Neural cell (in vitro differentiated cells): ENCODE data around the gene RNU5D-1.

ENCODE experiments used
- CTCF ChIP-seq: fragments of 450-650 bp; IDR thresholded peaks from 2 replicates; pipeline ENCODE4 v1.5.1; 2014; ENCODE audit warnings: antibody characterized with exemption, mild to moderate bottlenecking, moderate library complexity; ENCODE audit not compliant: poor library complexity, severe bottlenecking
- EP300 ChIP-seq: fragments of 450-650 bp; conservative IDR thresholded peaks from 2 replicates; pipeline ENCODE4 v1.6.1; 2014; ENCODE audit warnings: antibody characterized with exemption, mild to moderate bottlenecking, moderate library complexity; ENCODE audit not compliant: poor library complexity, severe bottlenecking
- EZH2 ChIP-seq: fragments of 200-600, 300-800 bp; shearing (Covaris generic), sonication (generic); IDR thresholded peaks from 2 replicates; pipeline ENCODE4 v1.6.1; 2014; ENCODE audit warnings: antibody characterized with exemption, low read length, borderline replicate concordance, mild to moderate bottlenecking; ENCODE audit not compliant: insufficient read depth, poor library complexity, severe bottlenecking
- MXI1 ChIP-seq: fragments of 450-650 bp; conservative IDR thresholded peaks from 2 replicates; pipeline ENCODE4 v1.6.1; 2014; ENCODE audit warnings: antibody characterized with exemption, mild to moderate bottlenecking; ENCODE audit not compliant: poor library complexity, severe bottlenecking
- POLR2AphosphoS5 ChIP-seq: IDR thresholded peaks from 2 replicates; pipeline ENCODE4 v1.6.1; 2012
- RAD21 ChIP-seq: fragments of 450-650 bp; conservative IDR thresholded peaks from 2 replicates; pipeline ENCODE4 v1.6.1; 2014; ENCODE audit warnings: antibody characterized with exemption, mild to moderate bottlenecking, moderate library complexity
- REST ChIP-seq: IDR thresholded peaks from 2 replicates; pipeline ENCODE4 v1.6.1; 2012; ENCODE audit warnings: borderline replicate concordance
- SMC3 ChIP-seq: fragments of 450-650 bp; conservative IDR thresholded peaks from 2 replicates; pipeline ENCODE4 v1.6.1; 2014; ENCODE audit warnings: antibody characterized with exemption, mild to moderate bottlenecking, moderate library complexity; ENCODE audit not compliant: poor library complexity
- TAF1 ChIP-seq: IDR thresholded peaks from 2 replicates; pipeline ENCODE4 v1.6.1; 2012; ENCODE audit warnings: low read depth

GRCh38 chr1:44776730-44777068 is 45.7 kb upstream of the RNU5D-1 start:
- TF ChIP-seq CTCF (no peak), POLR2AphosphoS5 (no peak), MXI1 (no peak), TAF1 (no peak), REST (no peak), SMC3 (no peak), EZH2 (no peak), RAD21 (no peak), EP300 (no peak)
